Aorta (tissue), 5 donors: ENCODE data around the gene CDCA3. TPM values are rescaled to one million over a fixed set of nuclear protein-coding genes. Genes with fewer than 3 reads are reported as not detected.

Experiments used
- ATAC-seq: fragments of 200-7000 bp; cut with Tn5 transposase; one replicate; pipeline ENCODE4 v1.9.1; 2022; ENCODE audit warnings: moderate library complexity; ENCODE audit not compliant: low FRiP score
- DNase-seq, 2 donors: peaks; one replicate each; pipeline ENCODE4 v3.0.0-alpha.2; 2020
- H3K27ac ChIP-seq, 2 donors: one replicate each; pipeline ENCODE4 v1.5.1; 2013; ENCODE audit warnings: low read length in 2 of 2, mild to moderate bottlenecking in 2 of 2, moderate library complexity in 2 of 2, control low read depth in 1 of 2, inconsistent platforms in 1 of 2, low read depth in 1 of 2
- H3K27me3 ChIP-seq, 2 donors: one replicate each; pipeline ENCODE4 v1.6.1; 2013; ENCODE audit warnings: control low read depth in 1 of 2, low read length in 1 of 2, mild to moderate bottlenecking in 1 of 2, moderate library complexity in 1 of 2; ENCODE audit not compliant: insufficient read depth in 2 of 2, control insufficient read depth in 1 of 2
- H3K36me3 ChIP-seq, 2 donors: one replicate each; pipeline ENCODE4 v1.6.1; 2013; ENCODE audit warnings: control low read depth in 1 of 2, low read length in 1 of 2, mild to moderate bottlenecking in 1 of 2; ENCODE audit not compliant: insufficient read depth in 2 of 2, control insufficient read depth in 1 of 2
- H3K4me1 ChIP-seq, 2 donors: one replicate each; pipeline ENCODE4 v1.6.1; 2013; ENCODE audit warnings: low read length in 2 of 2, control low read depth in 1 of 2, mild to moderate bottlenecking in 1 of 2, moderate library complexity in 1 of 2; ENCODE audit not compliant: insufficient read depth in 2 of 2, control insufficient read depth in 1 of 2
- H3K4me3 ChIP-seq, 2 donors: one replicate each; pipeline ENCODE4 v1.5.1; 2013; ENCODE audit warnings: low read length in 2 of 2, control low read depth in 1 of 2, mild to moderate bottlenecking in 1 of 2
- H3K9me3 ChIP-seq: one replicate; pipeline ENCODE4 v1.6.1; 2013; ENCODE audit warnings: mild to moderate bottlenecking, low read length; ENCODE audit not compliant: control insufficient read depth
- WGBS, 2 donors: extraction: QIAGEN DNeasy Blood & Tissue Kit; methylation state at CpG; one replicate each; pipeline ENCODE4 v1.1.7; 2013; 5-methylcytosine and 5-hydroxymethylcytosine counted together
- intact Hi-C, 2 donors: fragments of 100-400 bp; cut with DNase I; formaldehyde crosslinking; loops; one replicate each; pipeline versions ENCODE4 v1.14.2 to v1.15.0; 2022
- polyA plus RNA-seq, 2 donors: library from polyadenylated mRNA; stranded (reverse); fragments of 200-250 nt; gene quantifications; one replicate each; pipeline ENCODE4 v1.2.3, GENCODE V29; 2013
- total RNA-seq, 2 donors: library from RNA; stranded (reverse); fragmentation: NEBNext Ultra II Directional; extraction: Animal tissue kit (Norgen Biotek cat#: 25700); gene quantifications; one replicate each; pipeline ENCODE4 v1.2.1, GENCODE V29; 2021
- donor health status: healthy with polysubstance abuse.
- donor health status: Bipolar disorder and iron deficiency.
- donor health status: DM: no; HTN: no; CAD: no.
- donor health status: DM: no; HTN: no; CAD: no.
- donor health status: DM: yes; HTN: yes; CAD: no.

Gene CDCA3
- total and polyA plus RNA-seq, 4 donors = 0.42 to 12.6 (median 2.8) TPM

DNA sequence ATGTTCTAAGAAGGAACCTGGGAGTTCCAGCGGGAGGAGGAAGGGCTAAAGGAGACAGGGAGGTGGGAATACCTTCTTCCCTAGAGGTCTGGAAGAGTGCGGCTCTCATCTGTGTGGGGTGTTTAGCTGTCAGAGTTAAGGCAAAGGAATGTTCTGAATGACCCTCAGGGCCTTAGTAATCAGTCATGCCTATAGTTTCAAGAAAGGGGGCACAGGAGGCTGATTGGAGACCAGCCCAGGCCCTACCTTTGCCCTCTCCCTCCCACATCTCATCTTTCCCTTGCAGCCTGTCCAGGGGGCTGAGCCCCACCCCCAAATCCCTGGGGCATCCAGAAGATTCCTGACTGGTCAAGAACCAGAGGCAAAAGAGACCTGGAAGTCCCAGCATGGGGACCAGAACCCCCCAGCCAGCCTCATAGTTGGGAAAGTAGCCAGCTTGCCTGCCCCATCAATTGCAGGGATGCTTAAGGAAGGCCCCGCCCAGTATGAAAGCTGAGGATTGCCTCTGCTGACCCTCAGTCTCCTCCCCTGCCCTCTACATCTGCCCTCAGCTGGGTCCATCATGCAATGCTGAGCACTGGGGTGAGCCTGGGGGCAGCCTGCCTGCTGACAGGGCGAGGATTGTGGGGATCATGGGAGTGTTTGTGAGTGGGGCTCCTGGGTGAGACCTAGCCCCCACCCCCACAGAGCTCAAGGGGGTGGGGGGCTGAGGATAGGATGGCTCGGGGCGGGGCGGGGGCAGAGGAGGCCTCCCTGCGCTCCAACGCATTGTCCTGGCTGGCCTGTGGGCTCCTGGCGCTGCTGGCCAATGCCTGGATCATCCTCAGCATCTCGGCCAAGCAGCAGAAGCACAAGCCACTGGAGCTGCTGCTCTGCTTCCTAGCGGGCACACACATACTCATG, 27.7 kb downstream of the CDCA3 start:
- DNase-seq = peak in 1 of 2 donors; percentile 37
- WGBS, 2 donors = 76 to 80% methylated on average over 12 of the region's 12 CpGs
- Histone ChIP-seq H3K27ac (no peak overlapping the region), H3K27me3 (no peaks in the 10 kb centered on the region), H3K9me3 (no peaks in the 10 kb centered on the region), H3K4me1 (no peaks in the 10 kb centered on the region), H3K36me3 (no peaks in the 10 kb centered on the region), H3K4me3 (no peak overlapping the region)
- intact Hi-C loops = loop anchor here in 1 of 2 donors (10.0 kb wide), 1 partner anchor 209 kb away; no protein-coding TSS in a partner anchor
- ATAC-seq = no peak

DNA sequence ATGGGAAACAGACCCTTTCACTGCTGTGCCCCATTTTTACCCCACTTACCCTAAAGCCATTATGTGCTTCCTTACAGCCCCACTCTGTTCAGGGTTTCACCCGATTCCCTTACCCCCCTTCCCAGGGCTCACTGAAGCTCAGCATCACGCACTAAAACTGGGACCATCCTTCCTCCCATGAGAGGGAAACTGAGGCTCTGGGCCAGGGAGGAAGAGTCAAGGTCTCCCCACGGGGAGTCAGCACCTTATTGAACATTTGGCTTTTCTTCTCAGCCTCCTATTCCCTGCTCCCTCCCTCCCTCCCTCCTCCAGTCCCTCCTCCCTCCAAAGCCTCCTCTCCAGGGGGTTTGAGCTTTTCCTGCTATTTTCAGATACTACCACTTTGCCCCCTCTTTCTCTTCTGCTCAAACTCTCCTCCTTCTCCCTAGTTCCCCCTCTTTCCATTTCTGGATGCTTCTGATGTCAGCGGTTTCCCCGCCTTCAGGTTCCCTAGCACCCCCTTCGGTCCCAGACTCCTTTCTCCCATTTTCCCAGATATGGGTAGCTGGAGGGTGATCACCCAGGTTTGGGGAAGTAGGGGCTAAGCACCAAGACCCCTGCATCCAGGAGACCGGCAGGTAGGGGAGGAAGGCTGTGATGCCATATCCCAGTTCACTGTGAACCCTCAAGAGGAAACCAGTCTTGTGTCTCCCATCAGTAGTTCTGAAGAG, 28.5 kb downstream of the CDCA3 start:
- intact Hi-C loops = loop anchor here in 1 of 2 donors (10.0 kb wide), 1 partner anchor 208 kb away; no protein-coding TSS in a partner anchor

GRCh38 chr12:6821591-6822425, 29.3 kb downstream of the CDCA3 start, which contains the start of gene GPR162:
GPR162 (plus strand) TSS chr12:6821821; CDS start chr12:6823899, 2,078 bp downstream.
- peak within 1 kb of the TSS in 1 of 2 donors; percentile 15 for H3K4me3 ChIP-seq
- WGBS, 2 donors = 2 to 3% methylated on average over 12 to 28 of the region's 28 CpGs
- H3K27me3 ChIP-seq = no peaks in the 10 kb centered on the region
- peak; percentile 85 to 88 for DNase-seq
- intact Hi-C loops = loop anchor here in 1 of 2 donors (10.0 kb wide), 1 partner anchor 207 kb away; no protein-coding TSS in a partner anchor
- peak; percentile 54 for ATAC-seq
- no peak within 1 kb of the TSS for H3K27ac ChIP-seq
- H3K36me3 ChIP-seq = no peaks in the 10 kb centered on the region
- no peaks in the 10 kb centered on the region for H3K4me1 ChIP-seq
- no peaks in the 10 kb centered on the region for H3K9me3 ChIP-seq

More for the DNA sequence above, 28.5 kb downstream of the CDCA3 start:
- 34 to 40% methylated on average over 7 of the region's 7 CpGs for WGBS, 2 donors
- Histone ChIP-seq H3K36me3 (no peaks in the 10 kb centered on the region), H3K4me1 (no peaks in the 10 kb centered on the region), H3K27me3 (no peaks in the 10 kb centered on the region), H3K4me3 (no peak overlapping the region), H3K27ac (no peak overlapping the region), H3K9me3 (no peaks in the 10 kb centered on the region)
- DNase-seq (no peak), ATAC-seq (no peak)

- no peak overlapping the region for H3K4me3 ChIP-seq
- H3K27me3 ChIP-seq = no peaks in the 10 kb centered on the region
- no peak overlapping the region for H3K27ac ChIP-seq
- ATAC-seq (no peak), DNase-seq (peak in 1 of 2 donors; percentile 28)
- no peaks in the 10 kb centered on the region for H3K4me1 ChIP-seq
- intact Hi-C loops = loop anchor here in 1 of 2 donors (10.0 kb wide), 1 partner anchor 205 kb away; no protein-coding TSS in a partner anchor
- WGBS, 2 donors = 73 to 74% methylated on average over 5 of the region's 5 CpGs
- no peaks in the 10 kb centered on the region for H3K36me3 ChIP-seq
- no peaks in the 10 kb centered on the region for H3K9me3 ChIP-seq
These were observed 30.9 kb downstream of the CDCA3 start for GRCh38 chr12:6820166-6820565.

- WGBS, 2 donors = 79 to 83% methylated on average over 12 to 13 of the region's 13 CpGs
- intact Hi-C loops = loop anchor here in 1 of 2 donors (10.0 kb wide), 1 partner anchor 205 kb away; no protein-coding TSS in a partner anchor
- no peak for ATAC-seq
These were observed 31.7 kb downstream of the CDCA3 start for GRCh38 chr12:6819106-6820030.

GRCh38 chr12:6818645-6819044, 32.4 kb downstream of the CDCA3 start:
- Histone ChIP-seq H3K27ac (no peak overlapping the region), H3K9me3 (no peaks in the 10 kb centered on the region), H3K4me3 (no peak overlapping the region), H3K4me1 (no peaks in the 10 kb centered on the region), H3K27me3 (no peaks in the 10 kb centered on the region), H3K36me3 (no peaks in the 10 kb centered on the region)
- WGBS, 2 donors = 69% methylated on average over 5 of the region's 5 CpGs
- DNase-seq = no peak
- ATAC-seq = no peak
- intact Hi-C loops = no loop called here

More at GRCh38 chr12:6819106-6820030, 31.7 kb downstream of the CDCA3 start:
- peak in 1 of 2 donors; percentile 43 for DNase-seq
- no peaks in the 10 kb centered on the region for H3K4me1 ChIP-seq
- no peaks in the 10 kb centered on the region for H3K9me3 ChIP-seq
- no peaks in the 10 kb centered on the region for H3K27me3 ChIP-seq
- no peak overlapping the region for H3K4me3 ChIP-seq
- H3K27ac ChIP-seq = no peak overlapping the region
- no peaks in the 10 kb centered on the region for H3K36me3 ChIP-seq

- intact Hi-C loops = no loop called here
- WGBS, 2 donors = 35 to 41% methylated on average over 7 to 10 of the region's 10 CpGs
- Histone ChIP-seq H3K27ac (no peak overlapping the region), H3K4me1 (no peaks in the 10 kb centered on the region), H3K4me3 (no peak overlapping the region), H3K36me3 (no peaks in the 10 kb centered on the region), H3K9me3 (no peaks in the 10 kb centered on the region), H3K27me3 (no peaks in the 10 kb centered on the region)
- no peak for DNase-seq
- ATAC-seq = no peak
These were observed 32.9 kb downstream of the CDCA3 start for GRCh38 chr12:6818222-6818621.
